Measurements from ENCODE around the gene CHAF1A.

GRCh38 chr19:4361152-4362046 is 41.0 kb upstream of the CHAF1A start:
- TF ChIP-seq CTCF (IDR thresholded peaks at IDR 0.05): no peak
- no peak for TF ChIP-seq POLR2A (IDR thresholded peaks at IDR 0.05)
